IPS-18c (cell line): ENCODE data around the gene NANOS2.

ENCODE experiments used
- H3K4me3 ChIP-seq: 2 replicates; pipeline ENCODE4 v1.7.0; 2013; ENCODE audit warnings: low read depth, mild to moderate bottlenecking, low read length, moderate library complexity; ENCODE audit not compliant: insufficient read depth
- H3K9me3 ChIP-seq: one replicate; pipeline ENCODE4 v1.6.1; 2013; ENCODE audit warnings: mild to moderate bottlenecking, low read length, moderate library complexity; ENCODE audit not compliant: control insufficient read depth, insufficient read depth

The NANOS2 gene

DNA sequence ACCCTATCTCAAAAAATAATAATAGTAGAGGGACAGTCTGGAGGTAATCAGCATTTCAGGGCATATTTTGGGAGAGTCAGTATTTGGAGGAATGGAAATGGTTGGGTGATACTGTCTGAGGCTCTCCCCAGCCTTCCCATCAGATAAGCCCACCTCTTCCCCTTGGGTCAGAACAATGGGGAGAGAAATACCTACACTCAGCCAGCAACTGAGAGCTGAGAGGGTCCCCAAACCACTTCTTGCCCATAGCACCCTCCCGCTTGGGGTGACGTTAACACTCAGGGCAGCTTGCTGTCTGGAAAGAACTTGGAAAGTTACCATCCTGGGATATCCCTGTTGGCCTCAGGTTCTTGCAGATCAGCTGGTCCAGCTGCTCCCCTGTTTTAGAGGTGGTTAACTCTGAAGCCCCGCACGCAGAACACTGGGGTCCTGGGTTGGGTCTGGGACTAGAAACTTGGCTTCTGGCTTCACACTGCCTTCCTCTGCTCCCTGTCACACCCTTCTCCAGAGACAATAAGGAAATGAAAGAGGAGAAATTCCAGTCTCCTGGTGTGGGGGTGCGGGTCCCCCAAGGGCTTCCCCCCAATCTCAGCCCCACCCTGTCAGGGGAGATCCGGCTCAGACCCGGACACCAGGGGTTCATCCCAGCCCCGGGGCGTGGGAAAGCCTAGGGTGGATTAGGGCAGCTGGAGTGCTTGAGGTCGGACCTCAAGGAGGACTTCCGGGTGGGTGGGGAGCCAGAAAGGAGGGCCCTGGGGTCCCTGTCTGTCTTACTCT lies 48.0 kb downstream of the NANOS2 start:
- no peaks in the 10 kb centered on the region for H3K9me3 ChIP-seq
- no peak overlapping the region; the same call in 1 of the 2 replicates for H3K4me3 ChIP-seq

DNA sequence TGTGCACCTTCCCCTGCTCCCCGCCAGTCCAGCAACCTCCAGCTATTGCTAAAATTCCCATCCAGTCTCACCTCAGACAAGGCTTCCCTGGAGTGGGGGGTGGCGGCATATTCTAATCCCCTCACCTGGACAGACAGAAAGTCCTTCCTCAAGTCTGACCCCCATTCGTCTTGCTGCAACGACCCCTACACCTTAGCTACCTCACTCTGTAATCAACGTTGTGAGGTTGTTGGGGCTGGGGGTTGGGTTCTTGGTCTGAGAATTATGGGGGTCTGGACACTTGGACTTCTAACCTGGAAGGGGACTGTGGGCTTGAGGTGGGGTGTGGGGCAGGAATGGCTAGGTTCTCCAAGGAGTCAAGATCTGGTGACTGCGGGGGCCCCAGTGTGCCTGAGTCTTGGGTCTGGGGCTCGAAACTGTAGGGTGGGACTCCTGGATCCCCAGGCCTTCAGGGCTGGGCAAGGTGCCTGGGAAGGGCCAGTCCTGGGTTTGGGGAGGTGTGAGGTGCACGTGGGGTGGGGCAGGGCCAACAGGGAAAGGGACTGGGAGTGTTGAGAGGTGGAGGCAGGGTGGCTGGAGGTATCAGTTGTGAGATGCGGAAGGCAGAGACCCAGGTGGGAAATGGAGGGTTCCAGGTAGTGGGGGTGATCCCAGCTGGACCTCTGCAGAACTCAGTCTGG lies 49.2 kb downstream of the NANOS2 start:
- Histone ChIP-seq H3K4me3 (peak overlapping the region; percentile 84), H3K9me3 (no peaks in the 10 kb centered on the region)

DNA sequence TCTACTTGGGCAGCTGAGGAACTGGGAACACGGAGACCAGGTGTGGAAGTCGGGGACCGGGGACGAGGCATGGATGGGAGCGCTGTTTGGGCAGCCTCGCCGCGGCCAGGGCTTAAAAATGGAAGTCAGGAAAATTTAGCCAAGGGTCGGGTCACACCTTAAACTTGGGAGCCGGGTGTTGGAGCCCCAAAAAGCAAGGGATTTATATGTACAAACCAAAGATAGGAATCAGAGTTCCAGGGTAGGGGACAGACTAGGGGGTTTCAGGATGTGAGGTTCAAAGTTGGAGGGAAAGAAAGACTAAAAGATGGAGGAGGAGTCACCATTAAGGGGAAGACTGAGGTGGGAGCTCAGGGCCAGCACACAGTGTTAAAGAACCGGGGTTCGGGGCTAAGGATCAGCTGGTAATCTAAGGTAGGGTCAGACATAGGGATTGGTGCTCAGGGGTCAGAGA lies 49.9 kb downstream of the NANOS2 start:
- Histone ChIP-seq H3K4me3 (peak overlapping the region; percentile 84), H3K9me3 (no peaks in the 10 kb centered on the region)

DNA sequence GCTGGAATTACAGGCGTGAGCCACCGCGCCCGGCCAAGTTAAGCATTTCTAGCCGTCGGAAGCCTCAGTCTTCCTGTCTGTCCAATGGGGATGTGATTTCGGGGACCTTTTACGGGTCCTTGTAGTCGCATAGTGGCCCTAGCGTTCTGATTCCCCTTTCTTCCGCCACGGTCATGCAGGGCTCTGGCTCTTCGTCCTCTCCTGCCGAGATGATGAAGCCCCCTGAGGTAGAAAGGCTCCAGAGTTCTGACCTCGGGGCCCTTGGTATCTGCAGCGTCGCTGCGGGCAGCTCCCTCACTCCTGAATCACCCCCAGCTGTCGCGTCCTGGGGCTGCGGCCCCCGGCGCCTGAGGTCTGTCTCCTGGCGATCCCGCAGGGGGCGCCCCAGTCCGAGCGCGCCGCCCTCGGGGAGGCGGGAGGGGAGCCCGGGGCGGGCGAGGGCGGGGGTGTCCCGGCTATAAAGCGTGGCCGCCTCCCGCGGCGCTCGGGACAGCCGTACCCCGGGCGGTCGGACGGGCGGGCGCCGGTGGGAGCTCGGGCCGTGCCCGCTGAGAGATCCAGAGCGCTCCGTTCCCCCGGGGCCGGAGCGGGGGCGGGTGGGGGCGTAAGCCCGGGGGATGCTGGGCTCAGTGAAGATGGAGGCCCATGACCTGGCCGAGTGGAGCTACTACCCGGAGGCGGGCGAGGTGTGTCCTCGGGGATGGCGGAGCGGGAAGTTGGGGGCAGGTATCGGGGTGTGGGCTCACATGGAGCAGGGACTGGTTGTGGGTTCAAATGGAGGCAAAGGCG lies 50.5 kb downstream of the NANOS2 start, which contains the start of gene FOXA3:
Gene FOXA3 (plus strand): TSS at position 487 of the 789 bp plus-strand sequence. CDS start 131 bp downstream, at position 618.
- H3K9me3 ChIP-seq = no peaks in the 10 kb centered on the region
- H3K4me3 ChIP-seq = peak within 1 kb of the TSS; percentile 84

DNA sequence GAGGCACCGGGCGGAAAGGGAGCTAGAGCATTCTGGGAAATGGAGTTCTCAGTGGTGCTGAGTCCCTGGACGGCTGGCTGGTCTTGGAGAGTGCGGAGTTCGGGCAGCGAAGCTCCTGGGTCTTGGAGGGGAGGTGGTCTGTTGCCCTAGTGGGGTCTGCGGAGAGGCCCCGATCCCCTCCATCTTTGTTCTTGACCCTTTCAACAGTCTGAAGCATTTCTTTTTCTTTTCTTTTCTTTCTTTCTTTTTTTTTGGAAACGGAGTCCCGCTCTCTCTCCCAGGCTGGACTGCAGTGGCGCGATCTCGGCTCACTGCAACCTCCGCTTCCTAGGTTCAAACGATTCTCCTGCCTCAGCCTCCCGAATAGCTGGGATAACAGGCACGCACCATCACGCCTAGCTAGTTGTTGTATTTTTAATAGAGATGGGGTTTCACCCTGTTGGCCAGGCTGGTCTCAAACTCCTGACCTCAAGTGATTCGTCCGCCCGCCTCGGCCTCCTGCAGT lies 51.2 kb downstream of the NANOS2 start:
- Histone ChIP-seq H3K9me3 (no peaks in the 10 kb centered on the region), H3K4me3 (peak overlapping the region; percentile 84; the same call in 1 of the 2 replicates)
